IPS DF 4.7 (cell line): Measurements from ENCODE around the gene INPP5K.
"Not testable (repeated sequence)": the region's sequence is repeated elsewhere in the genome, so short reads cannot be mapped to it uniquely, and the experiment has no call there.

Experiments
- DNase-seq: peaks from one replicate; pipeline ENCODE4 v3.0.0-alpha.2; 2013; ENCODE audit warnings: low spot score; ENCODE audit errors: extremely low read depth

Gene INPP5K

DNA sequence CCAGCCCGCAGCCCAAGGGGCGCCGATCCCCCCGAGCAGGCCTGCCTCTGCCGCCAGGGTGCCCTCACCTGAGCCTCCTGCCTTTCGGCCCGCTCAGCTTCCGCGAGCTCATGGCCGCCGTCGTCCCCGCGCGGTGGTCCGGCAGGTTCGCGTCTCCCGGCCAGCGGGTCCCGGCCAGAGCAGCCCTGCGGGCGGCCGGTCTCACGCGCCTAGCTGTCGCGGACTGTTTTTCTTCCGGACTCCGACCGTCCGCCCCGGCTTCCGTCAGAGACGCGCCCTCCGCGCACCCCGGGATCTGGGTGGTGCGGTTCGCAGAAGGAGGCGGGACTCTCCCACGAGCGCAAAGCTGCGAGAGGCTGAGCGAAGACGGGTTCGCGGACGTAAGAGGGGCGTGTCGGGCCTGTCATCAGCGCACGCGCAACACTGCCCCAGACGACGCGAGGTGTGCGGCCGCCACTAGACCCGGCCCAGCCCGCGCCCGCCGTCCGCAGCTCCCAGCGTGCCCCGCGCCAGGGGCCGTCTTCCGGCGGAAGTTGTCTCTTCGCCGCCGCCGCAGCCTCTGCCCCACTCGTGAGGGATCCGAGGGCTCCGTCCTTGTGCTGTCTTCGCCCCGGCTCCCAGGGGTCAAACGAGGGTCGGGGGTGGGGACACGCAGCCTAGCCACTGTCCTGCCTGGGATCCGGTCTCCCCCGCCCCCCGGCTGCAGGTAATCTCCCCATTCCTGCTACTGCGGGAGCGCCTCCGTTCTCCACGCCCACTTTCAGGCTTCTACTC is at the start of gene INPP5K:
TSS of gene INPP5K (minus strand) at position 225 of the 774 bp plus-strand sequence. CDS start at position 112, 113 bp downstream.
- DNase-seq, result peak; percentile 56

DNA sequence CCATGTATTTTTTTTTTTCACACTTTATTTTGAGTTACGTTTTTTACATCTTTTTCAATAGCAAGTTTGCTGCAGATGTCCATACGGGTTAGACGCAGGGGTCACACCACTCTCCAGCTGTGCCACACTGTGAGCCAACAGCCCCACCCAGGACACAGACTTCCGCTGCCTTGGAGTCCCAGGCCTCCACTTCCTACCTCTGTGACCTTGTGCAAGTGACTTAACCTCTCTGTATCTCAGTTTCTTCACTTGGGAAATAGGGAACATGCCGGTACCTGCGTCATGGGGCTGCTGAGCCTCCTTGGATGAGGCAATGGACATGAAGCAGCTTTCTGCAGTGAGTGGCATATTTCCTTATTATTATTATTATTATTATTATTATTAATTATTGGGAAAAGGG is 49.5 kb upstream of the INPP5K start:
- no peak for DNase-seq

DNA sequence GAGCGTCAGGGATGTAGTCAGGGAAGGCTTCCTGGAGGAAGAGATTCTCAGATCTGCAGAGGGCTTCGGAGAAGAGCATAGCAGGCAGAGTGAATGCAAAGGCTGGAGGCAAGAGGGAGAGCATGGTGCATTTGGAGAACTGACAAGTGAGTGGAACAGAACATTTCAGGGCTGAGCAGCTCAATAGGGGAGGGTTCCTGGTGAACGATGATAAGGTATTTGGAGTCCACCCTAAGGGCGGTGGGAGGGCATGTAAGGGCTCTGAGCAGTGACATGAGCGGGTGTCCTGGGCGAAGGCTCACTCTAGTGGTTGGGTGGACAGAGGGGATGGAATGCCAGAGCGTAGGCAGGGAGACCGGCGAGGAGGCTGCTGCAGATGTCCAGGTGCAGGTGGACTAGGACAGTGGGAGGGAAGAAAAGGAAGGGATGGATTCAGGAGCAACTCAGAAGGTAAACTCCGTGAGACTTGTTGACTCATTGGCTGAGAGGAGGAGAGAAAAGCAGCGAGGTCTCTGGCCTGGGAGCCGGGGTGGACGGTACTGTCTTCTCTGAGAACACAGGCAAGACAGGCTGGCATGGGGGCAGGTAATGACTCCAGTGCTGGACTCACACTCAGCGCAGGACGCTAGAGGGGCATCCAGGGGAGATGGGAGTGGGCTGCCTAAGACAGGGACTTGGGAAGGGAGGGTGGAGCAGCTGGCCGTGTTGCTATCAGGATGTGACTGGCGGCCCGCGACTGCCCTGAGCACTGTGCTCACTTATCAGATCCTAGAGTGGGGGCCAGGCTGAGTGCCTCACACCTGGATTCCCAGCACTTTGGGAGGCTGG is 47.6 kb upstream of the INPP5K start:
- DNase-seq, result no peak

DNA sequence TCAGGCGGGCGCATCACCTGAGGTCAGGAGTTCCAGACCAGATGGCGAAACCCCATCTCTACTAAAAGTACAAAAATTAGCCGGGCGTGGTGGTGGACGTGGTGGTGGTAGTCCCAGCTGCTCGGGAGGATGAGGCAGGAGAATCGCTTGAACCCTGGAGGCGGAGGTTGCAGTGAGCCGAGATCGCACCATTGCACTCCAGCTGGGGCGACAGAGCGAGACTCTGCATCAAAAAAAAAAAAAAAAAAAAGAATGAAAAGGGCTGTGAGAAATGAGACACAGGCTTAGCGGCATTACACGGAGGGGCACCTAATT is 47.0 kb upstream of the INPP5K start:
- not testable (repeated sequence) for DNase-seq

DNA sequence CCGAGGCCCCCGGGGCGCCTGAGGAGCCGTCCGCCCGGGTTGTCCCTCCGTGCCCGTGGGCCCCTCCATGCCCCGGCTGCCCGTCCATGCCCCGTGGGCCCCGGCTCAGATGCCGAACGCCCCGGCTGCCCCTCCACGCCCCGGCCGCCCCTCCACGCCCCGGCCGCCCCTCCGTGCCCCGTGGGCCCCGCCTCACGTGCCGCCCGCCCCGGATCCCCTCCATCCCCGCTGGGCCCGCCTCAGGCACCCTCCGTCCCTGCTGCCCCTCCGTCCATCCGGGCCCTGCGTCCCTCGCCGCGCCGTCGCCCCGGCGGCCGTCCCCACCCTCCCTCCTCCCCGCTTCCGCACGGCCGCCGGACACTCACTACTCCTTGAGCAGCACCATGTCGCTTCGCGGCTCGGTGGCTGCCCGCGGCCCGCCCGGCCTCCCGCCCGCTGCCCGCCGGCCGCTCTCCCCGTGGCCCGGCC is 45.8 kb upstream of the INPP5K start:
- no peak for DNase-seq

DNA sequence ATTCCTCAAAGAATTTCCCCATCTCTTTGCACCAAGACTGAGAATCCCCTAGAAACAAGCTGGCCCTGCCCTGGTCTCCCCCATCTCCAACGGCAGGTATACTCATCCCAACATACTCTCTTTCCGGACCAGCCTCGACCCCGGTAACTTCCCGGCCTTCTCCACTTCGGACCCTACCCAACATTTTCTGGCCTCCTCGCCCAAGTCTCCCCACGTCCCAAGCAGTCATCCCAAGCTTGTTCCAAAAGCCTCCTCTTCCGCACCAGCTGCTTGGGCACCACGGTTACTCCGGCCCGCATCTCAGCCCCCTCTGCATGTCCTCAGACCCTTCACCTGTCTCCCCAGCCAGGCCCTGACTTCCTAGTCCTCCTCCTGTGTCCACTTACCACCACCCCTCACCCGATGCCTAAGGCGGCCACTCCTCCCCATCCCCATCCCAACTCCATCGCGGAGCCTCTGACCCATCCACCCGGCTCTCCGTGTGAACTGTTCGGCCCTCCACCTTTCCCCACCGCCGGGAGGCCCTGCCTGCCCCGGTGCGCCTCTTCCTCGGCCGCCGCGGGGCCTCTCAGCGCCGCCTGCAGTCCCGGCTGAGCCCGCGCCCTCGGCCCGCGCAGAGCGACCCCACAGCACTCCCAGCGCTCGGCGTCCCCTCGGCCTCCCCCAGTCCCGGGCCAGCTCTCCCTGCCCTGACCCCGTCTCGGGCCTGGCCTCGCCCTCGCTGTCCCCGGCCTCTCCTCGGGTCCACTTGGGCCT is 45.2 kb upstream of the INPP5K start:
- no peak for DNase-seq

DNA sequence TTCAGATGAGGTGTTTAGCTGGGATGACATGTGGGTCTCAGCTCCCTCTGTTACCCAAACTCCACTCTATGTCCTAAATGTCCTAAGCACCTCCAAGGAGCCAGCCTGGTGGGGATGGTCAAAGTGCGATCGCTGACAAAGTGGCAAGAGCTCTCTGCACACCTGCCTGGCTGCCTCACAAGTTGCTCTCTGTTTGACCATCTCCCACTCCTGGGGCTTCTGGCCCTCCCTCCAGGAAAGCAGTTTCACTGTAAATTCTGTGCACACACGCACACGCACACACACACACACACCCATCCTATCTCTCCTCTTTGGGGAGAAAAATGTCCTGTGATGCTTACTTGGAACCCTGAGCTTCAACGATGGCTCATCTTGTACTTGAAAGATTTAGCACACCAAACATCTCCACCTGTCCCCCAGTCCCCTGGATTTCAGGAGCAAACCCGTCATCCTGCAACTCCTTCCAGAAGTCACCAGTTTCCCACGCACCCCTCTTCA is 44.5 kb upstream of the INPP5K start:
- no peak for DNase-seq

DNA sequence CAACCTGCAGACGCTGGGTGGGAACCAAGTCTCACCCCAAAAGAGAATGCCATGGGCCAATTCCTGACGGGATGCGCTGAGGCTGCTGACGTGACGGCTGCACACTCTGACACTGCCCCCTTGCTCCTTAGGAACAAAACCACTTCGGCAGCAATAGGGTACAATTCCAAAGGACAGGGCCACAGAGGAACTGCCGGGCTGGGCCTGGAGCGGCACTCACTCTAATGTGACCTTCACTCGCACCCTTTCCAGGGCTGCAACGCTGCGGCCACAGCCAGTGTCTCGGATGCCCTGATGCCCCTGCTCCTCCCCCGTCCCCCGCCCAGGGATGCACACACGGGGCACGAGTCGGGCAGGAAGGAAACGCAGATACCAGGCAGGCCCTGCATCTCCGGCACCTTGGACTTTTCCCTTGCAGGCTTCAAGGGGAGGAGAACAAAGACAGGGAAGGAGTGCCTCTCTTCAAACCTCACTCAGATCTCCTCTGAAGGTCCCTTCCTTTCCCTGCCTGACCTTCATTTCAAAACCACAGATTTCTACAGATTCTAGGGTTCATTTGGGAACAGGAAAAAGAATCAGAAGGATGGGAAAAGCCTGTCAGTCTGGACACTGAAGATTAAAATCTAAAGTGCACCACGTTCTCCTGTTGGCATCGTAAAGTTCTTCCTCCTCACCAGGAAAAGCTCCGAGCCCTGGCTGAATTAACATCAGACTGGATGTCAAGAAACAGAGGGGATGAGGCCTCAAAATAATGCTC is 43.9 kb upstream of the INPP5K start:
- no peak for DNase-seq

DNA sequence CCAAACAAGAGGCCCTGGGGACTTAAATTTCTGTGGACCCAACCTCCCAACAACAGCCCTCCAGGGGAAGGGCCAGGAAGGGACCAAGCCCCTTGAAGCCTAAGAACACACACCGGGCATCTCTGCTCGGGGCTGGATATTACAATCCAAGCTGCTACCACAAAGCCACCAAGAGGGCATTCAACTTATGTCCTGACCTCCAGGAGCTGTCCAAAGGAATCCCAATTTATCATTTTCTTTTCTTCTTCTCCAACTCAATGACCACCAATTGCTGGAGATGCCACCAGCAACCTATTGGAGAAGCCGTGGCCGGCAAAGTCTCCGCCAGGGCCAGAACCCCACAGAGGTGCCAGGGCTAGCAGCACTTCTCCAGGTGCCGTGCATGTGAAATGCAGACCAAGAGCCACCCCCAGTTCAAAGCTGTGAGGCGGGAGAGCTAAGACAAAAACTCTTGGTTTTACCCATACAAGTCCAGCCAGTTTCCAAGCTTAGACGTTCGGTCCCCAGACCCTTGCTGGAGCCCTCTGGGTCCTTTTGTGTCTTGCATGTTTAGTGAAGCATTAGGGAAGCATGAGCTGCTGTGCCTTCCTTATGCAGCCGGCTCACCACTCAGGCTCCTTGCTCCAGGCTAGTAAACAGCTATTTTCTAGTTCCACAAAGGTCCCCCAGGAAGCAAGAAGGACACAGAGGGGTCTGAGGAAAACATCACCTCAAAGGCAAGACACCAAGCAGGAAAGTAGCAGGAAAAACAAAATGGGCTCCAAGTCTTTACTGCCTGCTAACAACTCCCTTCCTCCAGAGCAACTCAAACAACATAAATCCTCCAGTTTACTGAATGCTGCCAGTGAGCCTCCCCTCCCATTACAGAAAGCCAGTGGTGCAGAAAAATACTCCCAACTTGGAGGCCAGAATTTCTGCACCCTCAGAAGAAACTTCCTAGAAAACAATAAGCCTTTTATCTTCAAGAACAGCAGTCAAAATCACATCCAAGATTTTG is 42.9 kb upstream of the INPP5K start:
- DNase-seq, result no peak

DNA sequence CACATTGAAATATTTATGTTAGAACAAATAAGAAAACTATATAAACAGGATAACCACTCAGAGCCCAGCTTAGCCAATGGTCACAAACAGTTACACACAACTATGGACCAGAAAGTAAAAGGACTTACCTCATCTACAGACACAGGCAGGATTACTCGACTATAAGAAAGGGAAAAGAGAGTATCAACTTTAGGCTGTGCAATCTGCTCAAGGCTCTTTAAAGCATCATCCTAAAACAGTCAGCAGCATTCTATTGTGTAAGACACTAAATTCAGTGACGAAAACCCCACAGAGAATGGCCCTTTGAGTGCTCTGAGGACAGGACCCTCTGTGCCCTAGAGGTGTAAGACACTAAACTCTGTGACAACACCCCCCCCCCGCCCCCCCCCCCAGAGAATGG is 42.0 kb upstream of the INPP5K start:
- DNase-seq, result no peak

DNA sequence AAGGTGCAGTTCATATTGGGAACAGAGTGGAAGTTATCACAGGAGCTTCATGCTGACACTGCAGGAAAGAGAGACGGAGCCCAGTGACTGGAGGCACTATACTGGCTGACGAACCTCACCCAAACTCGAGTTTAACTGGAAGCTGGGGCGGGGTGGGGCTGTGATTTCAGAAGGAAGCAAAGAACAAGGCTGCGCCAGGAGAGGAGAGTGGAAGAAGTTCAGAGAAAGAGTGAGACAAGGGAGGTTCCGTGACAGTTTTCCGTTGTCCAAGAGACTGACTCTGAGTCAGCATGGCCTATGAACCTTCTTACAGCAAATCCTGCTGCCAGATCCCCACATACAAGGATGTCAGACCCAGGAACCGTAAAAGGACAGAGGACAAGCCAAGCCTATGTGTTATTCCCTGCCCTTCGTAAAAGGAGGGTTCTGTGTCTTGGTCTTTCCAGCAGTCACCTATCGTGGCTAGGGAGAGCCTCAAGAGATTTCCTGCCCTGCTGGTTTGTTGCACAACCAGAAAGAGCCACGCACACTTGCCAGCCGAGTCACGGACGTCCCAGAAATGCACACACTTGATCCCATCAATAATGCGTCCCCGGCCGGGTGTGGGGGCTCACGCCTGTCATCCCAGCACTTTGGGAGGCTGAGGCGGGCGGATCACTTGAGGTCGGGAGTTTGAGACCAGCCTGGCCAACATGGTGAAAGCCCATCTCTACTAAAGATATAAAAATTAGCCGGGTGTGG is 41.1 kb upstream of the INPP5K start:
- no peak for DNase-seq

DNA sequence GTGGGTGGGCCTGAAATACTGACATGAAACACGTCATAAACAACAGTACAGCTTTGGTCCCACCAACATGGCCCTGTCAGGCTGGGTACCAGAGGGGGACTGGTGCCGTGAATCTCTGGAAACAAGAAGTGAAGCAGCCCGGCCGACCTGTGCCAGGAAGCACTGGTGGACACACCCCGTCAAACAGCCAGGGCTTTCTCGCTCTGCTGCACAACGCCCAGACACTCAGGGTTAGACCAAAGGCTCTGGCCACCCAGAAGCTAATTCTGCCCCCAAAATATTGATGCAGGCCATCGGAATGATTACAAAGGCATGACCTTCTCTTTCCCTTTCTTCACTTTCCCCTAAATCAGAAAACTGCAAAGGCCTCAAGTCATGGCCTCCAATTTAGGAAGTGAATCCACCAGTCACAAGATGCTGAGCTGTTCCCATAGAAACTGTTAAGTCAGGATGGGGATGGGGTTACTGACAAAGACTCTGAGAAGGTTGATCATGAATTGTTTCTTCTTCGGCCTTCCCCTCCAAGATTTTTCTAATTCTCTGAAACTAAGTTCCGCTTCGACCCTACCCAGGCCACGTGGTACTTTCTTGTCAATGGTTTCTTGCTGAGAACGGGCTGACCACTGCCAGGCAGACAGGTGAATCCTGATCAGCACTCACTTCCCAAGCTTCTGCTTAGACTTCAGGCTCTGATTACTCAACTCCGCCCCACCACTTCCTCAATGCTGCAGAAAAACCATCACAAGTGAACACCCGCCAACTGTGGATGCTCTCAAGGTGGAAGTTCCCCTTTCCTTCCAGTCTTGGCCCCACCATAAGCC is 39.4 kb upstream of the INPP5K start:
- DNase-seq, result no peak

DNA sequence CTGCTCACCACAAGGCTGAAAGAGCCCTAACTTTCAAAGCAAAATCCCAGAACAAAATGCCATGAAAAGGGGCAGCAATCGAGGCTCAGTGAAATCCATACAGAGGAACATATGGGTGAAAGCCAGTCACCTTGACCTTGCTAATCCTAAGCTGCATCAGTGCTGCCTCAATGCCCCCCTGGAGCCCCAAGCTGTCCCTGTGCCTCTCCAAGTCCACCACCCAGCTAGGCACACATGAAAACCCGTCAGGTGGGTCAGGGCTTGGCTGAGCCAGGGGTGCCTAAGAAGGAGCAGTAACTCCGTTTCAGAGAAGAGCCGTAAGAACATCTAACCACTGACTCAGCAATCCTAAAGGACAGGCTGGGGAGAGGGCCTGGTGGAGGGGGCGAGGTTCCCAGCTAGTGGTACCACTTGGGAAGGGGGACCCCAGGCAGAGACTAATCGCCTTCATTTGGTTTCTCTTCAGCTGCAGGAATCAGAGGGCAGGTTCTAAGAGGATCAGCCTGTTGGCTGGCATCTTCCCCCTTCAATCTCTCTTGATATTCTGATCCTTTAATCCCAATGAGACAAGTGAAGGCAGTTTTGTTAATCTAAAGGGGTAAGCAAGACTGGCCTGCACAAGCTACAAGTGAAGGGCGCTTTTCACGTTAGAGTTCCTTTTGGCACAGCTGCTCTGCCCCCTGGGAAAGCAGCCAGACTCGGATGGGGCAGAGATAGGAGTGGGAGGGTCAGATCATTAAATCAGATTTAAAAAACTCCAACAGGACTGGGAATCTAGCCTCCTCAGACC is 38.5 kb upstream of the INPP5K start:
- no peak for DNase-seq

DNA sequence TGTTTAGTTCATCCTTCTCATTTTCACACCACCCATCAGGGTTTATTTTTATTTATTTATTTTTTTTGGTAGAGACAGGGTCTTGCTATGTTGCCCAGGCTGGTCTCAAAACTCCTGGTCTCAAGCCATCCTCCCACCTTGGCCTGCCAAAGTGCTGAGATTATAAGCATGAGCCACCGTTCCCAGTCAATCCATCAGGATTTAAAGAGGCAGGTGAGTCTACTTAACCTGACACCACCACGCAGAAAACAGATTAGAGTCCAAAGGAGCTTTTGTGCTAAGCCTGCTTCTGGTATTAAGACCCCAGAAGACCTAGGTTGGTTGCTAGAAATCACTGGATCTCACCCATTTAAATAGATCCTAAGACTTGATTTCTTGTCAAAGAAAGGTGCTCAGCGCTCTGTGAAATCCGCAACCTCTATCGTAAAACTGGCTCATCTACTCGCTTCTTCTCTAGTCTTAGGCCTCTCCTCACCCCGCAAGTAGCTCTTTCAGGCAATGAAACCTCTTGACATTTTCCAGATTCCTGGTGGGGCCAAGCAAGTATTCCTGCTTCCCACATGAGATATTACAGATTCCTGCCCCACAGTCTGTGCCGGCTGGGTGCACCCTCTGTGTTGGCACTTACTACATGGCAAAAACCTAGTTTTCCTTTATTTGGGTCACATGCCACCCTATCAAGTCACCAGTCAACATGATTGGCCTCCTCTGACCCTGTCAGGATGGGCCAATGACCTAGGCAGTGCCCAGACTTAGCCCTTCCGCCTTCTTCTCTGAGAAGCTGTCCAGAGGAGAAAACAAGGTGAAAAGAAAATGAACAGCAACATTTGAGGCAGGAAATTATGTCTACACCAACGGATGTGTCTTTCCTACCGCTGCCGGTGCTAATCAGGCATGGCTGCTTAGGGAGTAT is 37.2 kb upstream of the INPP5K start:
- DNase-seq, result no peak

DNA sequence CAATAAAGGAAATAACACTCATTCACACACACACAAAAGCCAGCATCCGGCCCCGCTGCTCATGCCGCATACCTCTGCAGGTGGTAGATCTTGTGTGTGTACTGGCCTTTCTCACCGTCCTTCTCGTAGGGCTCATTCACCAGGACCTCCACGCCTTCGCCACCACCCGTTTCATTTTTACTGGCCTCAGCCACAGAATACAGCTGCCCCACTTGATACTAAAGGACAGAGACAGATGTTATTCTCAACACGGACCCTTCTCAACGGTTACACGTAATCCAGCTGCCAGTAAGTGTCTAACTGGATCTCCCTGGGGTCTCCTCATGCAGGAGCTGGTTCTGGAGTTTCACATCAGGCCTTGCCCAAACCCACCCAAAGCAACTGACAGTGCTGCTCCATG is 36.5 kb upstream of the INPP5K start:
- DNase-seq, result no peak

DNA sequence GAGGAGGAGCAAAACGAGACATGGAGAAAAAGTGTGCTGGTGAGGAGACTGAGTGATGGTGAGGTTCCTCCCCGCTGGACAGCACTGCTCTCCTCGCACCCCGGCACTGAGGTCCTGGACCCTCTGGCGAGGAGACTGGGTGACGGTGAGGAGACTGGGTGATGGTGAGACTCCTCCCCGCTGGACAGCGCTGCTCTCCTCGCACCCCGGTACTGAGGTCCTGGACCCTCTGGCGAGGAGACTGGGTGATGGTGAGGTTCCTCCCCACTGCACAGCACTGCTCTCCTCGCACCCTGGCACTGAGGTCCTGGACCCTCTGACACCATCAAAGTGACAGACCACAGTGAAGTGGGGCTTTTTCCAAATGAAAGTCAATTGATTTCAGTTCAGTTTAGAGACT is 35.3 kb upstream of the INPP5K start:
- DNase-seq, result no peak
